K562 (cell line): ENCODE results near the gene KNOP1.

ENCODE experiments used
- ATF4 ChIP-seq: fragments of 450-650 bp; formaldehyde crosslinking; IDR thresholded peaks from 2 replicates; pipeline ENCODE4 v1.4.0; 2022; ENCODE audit warnings: mild to moderate bottlenecking, moderate library complexity
- CTCF ChIP-seq, 3 experiments: IDR thresholded peaks in 2 of 3; conservative IDR thresholded peaks in 1 of 3; 2 replicates each; pipeline ENCODE4 v1.5.1; 2011 to 2012; ENCODE audit warnings: low read length in 3 of 3, mild to moderate bottlenecking in 3 of 3, control low read depth in 2 of 3, improper control_type of control experiment in 1 of 3, inconsistent platforms in 1 of 3, low read depth in 1 of 3, mixed read lengths in 1 of 3, moderate library complexity in 1 of 3; ENCODE audit not compliant: insufficient read depth in 2 of 3
- EZH2 ChIP-seq: IDR thresholded peaks from 2 replicates; pipeline ENCODE4 v1.6.1; 2012; ENCODE audit warnings: low read depth, mild to moderate bottlenecking, inconsistent platforms, low read length, borderline replicate concordance
- GABPB1 ChIP-seq: sonication (generic); formaldehyde crosslinking; IDR thresholded peaks from 2 replicates; pipeline ENCODE4 v1.8.0; 2022; ENCODE audit warnings: mild to moderate bottlenecking, missing genetic modification reagents
- IRF1 ChIP-seq: sonication (generic); formaldehyde crosslinking; IDR thresholded peaks from 2 replicates; pipeline ENCODE4 v1.8.0; 2022; ENCODE audit warnings: missing genetic modification reagents, mild to moderate bottlenecking, borderline replicate concordance
- JUN ChIP-seq, 2 experiments: sonication (generic) in 1 of 2; formaldehyde crosslinking in 1 of 2; IDR thresholded peaks; 2 replicates each; pipeline versions ENCODE4 v1.6.1 to v1.8.0; 2012 to 2022; ENCODE audit warnings: borderline replicate concordance in 2 of 2, mild to moderate bottlenecking in 2 of 2, improper control_type of control experiment in 1 of 2, low read depth in 1 of 2, low read length in 1 of 2, missing genetic modification reagents in 1 of 2
- MAFK ChIP-seq: IDR thresholded peaks from 2 replicates; pipeline ENCODE4 v1.6.1; 2011; ENCODE audit warnings: low read length, improper control_type of control experiment
- PPARD ChIP-seq: fragments of 250-450 bp; sonication (Bioruptor Pico); IDR thresholded peaks from 2 replicates; pipeline ENCODE4 v1.8.0; 2022; ENCODE audit warnings: inconsistent platforms, mild to moderate bottlenecking, moderate library complexity
- SMC3 ChIP-seq: conservative IDR thresholded peaks from 2 replicates; pipeline ENCODE4 v1.6.1; 2011; ENCODE audit warnings: low read depth, low read length, improper control_type of control experiment; ENCODE audit not compliant: insufficient read depth
- TAF15 ChIP-seq: fragments of 200-400 bp; formaldehyde crosslinking; IDR thresholded peaks from 2 replicates; pipeline ENCODE4 v1.6.1; 2017; ENCODE audit warnings: mild to moderate bottlenecking, low read depth, low read length, moderate library complexity
- ZFX ChIP-seq: sonication (generic); formaldehyde crosslinking; IDR thresholded peaks from 2 replicates; pipeline ENCODE4 v1.8.0; 2022; ENCODE audit warnings: mild to moderate bottlenecking, missing genetic modification reagents, moderate library complexity
- ZNF592 ChIP-seq: fragments of 450-650 bp; IDR thresholded peaks from 2 replicates; pipeline ENCODE4 v1.6.1; 2017; ENCODE audit warnings: antibody characterized with exemption, mild to moderate bottlenecking

GRCh38 chr16:19767497-19767896, 49.5 kb upstream of the KNOP1 start:
- no peak for TF ChIP-seq JUN (IDR thresholded peaks at IDR 0.05; ENCODE audit: borderline replicate concordance, low read depth, low read length)
- TF ChIP-seq JUN (CRISPR knock-in tag; IDR thresholded peaks at IDR 0.05; ENCODE audit: borderline replicate concordance), result no peak
- no peak for TF ChIP-seq IRF1
- TF ChIP-seq ZFX (CRISPR knock-in tag), result no peak
- TF ChIP-seq ATF4 (CRISPR knock-in tag), result no peak
- TF ChIP-seq CTCF (IDR thresholded peaks at IDR 0.05 in 2 of 3, conservative IDR thresholded peaks at IDR 0.05 in 1 of 3; ENCODE audit: insufficient read depth in 2 of 3, low read depth in 1 of 3, low read length in 3 of 3), result no peak
- no peak for TF ChIP-seq ZNF592
- no peak for TF ChIP-seq EZH2
- TF ChIP-seq TAF15, result no peak
- TF ChIP-seq PPARD (CRISPR knock-in tag), result no peak
- TF ChIP-seq MAFK, result no peak
- no peak for TF ChIP-seq SMC3
- TF ChIP-seq GABPB1 (CRISPR knock-in tag), result no peak
